ENCODE measurements around the gene KCP. TPM values are rescaled to one million over a fixed set of nuclear protein-coding genes. Genes with fewer than 3 reads are reported as not detected.

KCP gene
- total RNA-seq, 4 donors from 2014 or later = 0.47 to 1.5 (median 0.87) TPM

- Histone ChIP-seq H3K9me3 (no peaks in the 10 kb centered on the region), H3K4me1 (peaks cover 24 to 73% (median 26%) of the 10 kb centered on the region in 3 donors), H3K36me3 (no peaks in the 10 kb centered on the region), H3K27ac (peak overlapping the region in 3 of 4 donors; percentile 76 to 81 (median 80)), H3K4me3 (no peak overlapping the region), H3K27me3 (peaks cover 0 to 18% (median 0%) of the 10 kb centered on the region in 4 donors)
- 90 to 97% methylated on average over 1 to 4 of the region's 6 CpGs for WGBS, 2 donors
- no peak for TF ChIP-seq CTCF (IDR thresholded peaks at IDR 0.05)
- no peak for TF ChIP-seq POLR2A (IDR thresholded peaks at IDR 0.05)
- DNase-seq = no peak
- intact Hi-C loops (cut with DNase I) = no loop called here
These were observed 16.4 kb downstream of the KCP start for GRCh38 chr7:128894101-128894440.

- Histone ChIP-seq H3K27me3 (peaks cover 0 to 18% (median 0%) of the 10 kb centered on the region in 4 donors), H3K4me3 (no peak overlapping the region), H3K9me3 (no peaks in the 10 kb centered on the region), H3K27ac (peak overlapping the region; percentile 34 to 81 (median 78)), H3K36me3 (no peaks in the 10 kb centered on the region), H3K4me1 (peaks cover 24 to 77% (median 26%) of the 10 kb centered on the region in 3 donors)
- intact Hi-C loops (cut with DNase I) = no loop called here
- no peak for DNase-seq
- 74% methylated on average over 8 of the region's 23 CpGs; no CpG with 5 or more reads in 1 of the 2 donors for WGBS, 2 donors
- TF ChIP-seq CTCF (IDR thresholded peaks at IDR 0.05) (no peak), POLR2A (IDR thresholded peaks at IDR 0.05) (no peak)
These were observed 17.0 kb downstream of the KCP start for GRCh38 chr7:128893251-128894100.

- Histone ChIP-seq H3K27ac (peak overlapping the region; percentile 45 to 81 (median 78)), H3K27me3 (peaks cover 0 to 18% (median 0%) of the 10 kb centered on the region in 4 donors), H3K4me3 (no peak overlapping the region), H3K4me1 (peaks cover 21 to 69% (median 26%) of the 10 kb centered on the region in 3 donors), H3K36me3 (no peaks in the 10 kb centered on the region), H3K9me3 (no peaks in the 10 kb centered on the region)
- intact Hi-C loops (cut with DNase I) = no loop called here
- no peak for TF ChIP-seq CTCF (IDR thresholded peaks at IDR 0.05)
- no peak for TF ChIP-seq POLR2A (IDR thresholded peaks at IDR 0.05)
- 80% methylated on average over 4 of the region's 13 CpGs; no CpG with 5 or more reads in 1 of the 2 donors for WGBS, 2 donors
- DNase-seq = no peak
These were observed 17.8 kb downstream of the KCP start for GRCh38 chr7:128892521-128893250.

- Histone ChIP-seq H3K27me3 (peaks cover 0 to 21% (median 0%) of the 10 kb centered on the region in 4 donors), H3K4me3 (peak overlapping the region; percentile 44 to 66 (median 50)), H3K9me3 (no peaks in the 10 kb centered on the region), H3K4me1 (peaks cover 19 to 61% (median 26%) of the 10 kb centered on the region in 3 donors), H3K27ac (peak overlapping the region; percentile 45 to 81 (median 78)), H3K36me3 (no peaks in the 10 kb centered on the region)
- intact Hi-C loops (cut with DNase I) = no loop called here
- 64 to 73% methylated on average over 5 to 9 of the region's 11 CpGs for WGBS, 2 donors
- no peak for DNase-seq
- TF ChIP-seq POLR2A (IDR thresholded peaks at IDR 0.05) = no peak
- no peak for TF ChIP-seq CTCF (IDR thresholded peaks at IDR 0.05)
These were observed 18.6 kb downstream of the KCP start for GRCh38 chr7:128891942-128892269.

Data from esophagus squamous epithelium (tissue), 5 donors.